ENCODE results near the gene TMEM101. TPM values are rescaled to one million over a fixed set of nuclear protein-coding genes. Genes with fewer than 3 reads are reported as not detected.

TMEM101 gene
- total and polyA plus RNA-seq, 2 donors (not counting 1 experiment from before 2014, with no cell fraction given) = 26.0 to 107 TPM

DNA sequence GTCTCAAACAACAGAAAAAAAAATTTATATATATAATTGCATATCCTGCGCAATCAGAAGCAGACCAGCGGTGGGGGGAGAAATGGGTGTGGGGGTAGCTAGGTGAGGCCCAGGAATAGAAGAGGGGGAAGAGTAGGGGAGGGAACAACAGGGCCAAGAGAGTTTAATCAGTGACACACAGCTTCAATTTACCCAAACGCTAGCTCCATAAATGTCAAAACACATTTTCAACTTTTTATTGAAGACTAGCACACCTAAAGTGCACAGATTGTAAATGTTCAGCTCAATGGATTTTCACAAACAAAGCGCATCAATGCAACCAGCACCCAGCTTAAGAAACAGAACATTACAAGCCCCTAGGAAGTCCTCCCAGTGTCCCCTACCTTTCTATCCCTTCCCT is 35.1 kb downstream of the TMEM101 start:
- no peak for TF ChIP-seq EZH2 (IDR thresholded peaks at IDR 0.05; ENCODE audit: low read length, missing control alignments)
- no peak for DNase-seq (ENCODE audit: low read depth in 2 of 2)
- no peaks in the 10 kb centered on the region for H4K20me1 ChIP-seq (ENCODE audit: control insufficient read depth, extremely low read depth, insufficient read depth, low read length)
- no peak overlapping the region for H3K4me2 ChIP-seq (ENCODE audit: extremely low read depth, insufficient read depth, low read length)
- no peak overlapping the region for H3K4me3 ChIP-seq (replicated peaks in 1 of 4; ENCODE audit: control extremely low read depth in 1 of 4, insufficient read depth in 1 of 4, low read depth in 3 of 4, low read length in 4 of 4)
- no peak overlapping the region for H3K27ac ChIP-seq (ENCODE audit: insufficient read depth, low read length)
- H3K36me3 ChIP-seq (ENCODE audit: control insufficient read depth, insufficient read depth, low read length) = no peaks in the 10 kb centered on the region
- H3K9me3 ChIP-seq (ENCODE audit: control insufficient read depth, insufficient read depth, low read depth, low read length) = no peaks in the 10 kb centered on the region
- H3K27me3 ChIP-seq (ENCODE audit: control insufficient read depth, insufficient read depth, low read length) = peaks cover 29% of the 10 kb centered on the region
- no peaks in the 10 kb centered on the region for H3K79me2 ChIP-seq (ENCODE audit: control insufficient read depth, insufficient read depth, low read length)
- H3K9ac ChIP-seq (ENCODE audit: insufficient read depth, low read length) = no peak overlapping the region
- H3K4me1 ChIP-seq (ENCODE audit: control insufficient read depth, extremely low read depth, insufficient read depth, low read length) = no peaks in the 10 kb centered on the region
- H2AFZ ChIP-seq (ENCODE audit: low read length) = no peak overlapping the region

DNA sequence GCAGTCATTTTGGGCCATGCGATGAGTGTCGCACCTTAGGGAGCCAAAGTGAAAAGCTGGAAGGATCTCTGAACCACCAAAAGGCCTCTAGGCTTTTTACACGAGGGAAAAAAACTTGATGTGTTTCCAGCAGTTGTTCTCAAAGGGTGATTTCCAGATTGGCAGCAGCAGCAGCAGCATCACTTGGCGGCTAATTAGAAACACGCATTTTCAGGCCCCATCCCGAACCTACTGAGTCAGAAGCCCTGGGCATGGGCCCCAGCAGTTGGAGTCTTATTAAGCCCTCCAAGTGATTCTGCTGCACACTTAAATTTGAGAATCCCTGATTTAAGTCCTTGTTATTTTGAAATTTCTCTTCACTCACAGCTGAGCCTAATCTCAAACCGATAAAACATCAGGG is 35.8 kb downstream of the TMEM101 start:
- no peaks in the 10 kb centered on the region for H3K4me1 ChIP-seq (ENCODE audit: control insufficient read depth, extremely low read depth, insufficient read depth, low read length)
- no peaks in the 10 kb centered on the region for H4K20me1 ChIP-seq (ENCODE audit: control insufficient read depth, extremely low read depth, insufficient read depth, low read length)
- TF ChIP-seq, protein P1, sequence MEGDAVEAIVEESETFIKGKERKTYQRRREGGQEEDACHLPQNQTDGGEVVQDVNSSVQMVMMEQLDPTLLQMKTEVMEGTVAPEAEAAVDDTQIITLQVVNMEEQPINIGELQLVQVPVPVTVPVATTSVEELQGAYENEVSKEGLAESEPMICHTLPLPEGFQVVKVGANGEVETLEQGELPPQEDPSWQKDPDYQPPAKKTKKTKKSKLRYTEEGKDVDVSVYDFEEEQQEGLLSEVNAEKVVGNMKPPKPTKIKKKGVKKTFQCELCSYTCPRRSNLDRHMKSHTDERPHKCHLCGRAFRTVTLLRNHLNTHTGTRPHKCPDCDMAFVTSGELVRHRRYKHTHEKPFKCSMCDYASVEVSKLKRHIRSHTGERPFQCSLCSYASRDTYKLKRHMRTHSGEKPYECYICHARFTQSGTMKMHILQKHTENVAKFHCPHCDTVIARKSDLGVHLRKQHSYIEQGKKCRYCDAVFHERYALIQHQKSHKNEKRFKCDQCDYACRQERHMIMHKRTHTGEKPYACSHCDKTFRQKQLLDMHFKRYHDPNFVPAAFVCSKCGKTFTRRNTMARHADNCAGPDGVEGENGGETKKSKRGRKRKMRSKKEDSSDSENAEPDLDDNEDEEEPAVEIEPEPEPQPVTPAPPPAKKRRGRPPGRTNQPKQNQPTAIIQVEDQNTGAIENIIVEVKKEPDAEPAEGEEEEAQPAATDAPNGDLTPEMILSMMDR (conservative IDR thresholded peaks at IDR 0.05 in 1 of 2, IDR thresholded peaks at IDR 0.05 in 1 of 2; ENCODE audit: low read depth in 1 of 2, low read length in 2 of 2) = no peak
- TF ChIP-seq EZH2 (IDR thresholded peaks at IDR 0.05; ENCODE audit: low read length, missing control alignments) = no peak
- H2AFZ ChIP-seq (ENCODE audit: low read length) = no peak overlapping the region
- no peak overlapping the region for H3K4me3 ChIP-seq (replicated peaks in 1 of 4; ENCODE audit: control extremely low read depth in 1 of 4, insufficient read depth in 1 of 4, low read depth in 3 of 4, low read length in 4 of 4)
- peaks cover 29% of the 10 kb centered on the region for H3K27me3 ChIP-seq (ENCODE audit: control insufficient read depth, insufficient read depth, low read length)
- no peaks in the 10 kb centered on the region for H3K79me2 ChIP-seq (ENCODE audit: control insufficient read depth, insufficient read depth, low read length)
- no peak overlapping the region for H3K4me2 ChIP-seq (ENCODE audit: extremely low read depth, insufficient read depth, low read length)
- no peak overlapping the region for H3K9ac ChIP-seq (ENCODE audit: insufficient read depth, low read length)
- no peak overlapping the region for H3K27ac ChIP-seq (ENCODE audit: insufficient read depth, low read length)
- no peaks in the 10 kb centered on the region for H3K9me3 ChIP-seq (ENCODE audit: control insufficient read depth, insufficient read depth, low read depth, low read length)
- DNase-seq (ENCODE audit: low read depth in 2 of 2) = no peak
- no peaks in the 10 kb centered on the region for H3K36me3 ChIP-seq (ENCODE audit: control insufficient read depth, insufficient read depth, low read length)

GRCh38 chr17:43978078-43978477 is 36.7 kb downstream of the TMEM101 start:
- no peaks in the 10 kb centered on the region for H3K9me3 ChIP-seq (ENCODE audit: control insufficient read depth, insufficient read depth, low read depth, low read length)
- DNase-seq (ENCODE audit: low read depth in 2 of 2) = no peak
- no peak for TF ChIP-seq EZH2 (IDR thresholded peaks at IDR 0.05; ENCODE audit: low read length, missing control alignments)
- TF ChIP-seq, protein P1 (conservative IDR thresholded peaks at IDR 0.05 in 1 of 2, IDR thresholded peaks at IDR 0.05 in 1 of 2; ENCODE audit: low read depth in 1 of 2, low read length in 2 of 2) = no peak
- no peaks in the 10 kb centered on the region for H3K36me3 ChIP-seq (ENCODE audit: control insufficient read depth, insufficient read depth, low read length)
- H4K20me1 ChIP-seq (ENCODE audit: control insufficient read depth, extremely low read depth, insufficient read depth, low read length) = no peaks in the 10 kb centered on the region
- no peaks in the 10 kb centered on the region for H3K4me1 ChIP-seq (ENCODE audit: control insufficient read depth, extremely low read depth, insufficient read depth, low read length)
- H2AFZ ChIP-seq (ENCODE audit: low read length) = no peak overlapping the region
- H3K4me3 ChIP-seq (replicated peaks in 1 of 4; ENCODE audit: control extremely low read depth in 1 of 4, insufficient read depth in 1 of 4, low read depth in 3 of 4, low read length in 4 of 4) = no peak overlapping the region
- no peak overlapping the region for H3K4me2 ChIP-seq (ENCODE audit: extremely low read depth, insufficient read depth, low read length)
- H3K79me2 ChIP-seq (ENCODE audit: control insufficient read depth, insufficient read depth, low read length) = no peaks in the 10 kb centered on the region
- H3K27ac ChIP-seq (ENCODE audit: insufficient read depth, low read length) = no peak overlapping the region
- H3K27me3 ChIP-seq (ENCODE audit: control insufficient read depth, insufficient read depth, low read length) = peaks cover 22% of the 10 kb centered on the region
- H3K9ac ChIP-seq (ENCODE audit: insufficient read depth, low read length) = no peak overlapping the region

Data from fibroblast of lung (primary cell).